Endothelial cell of umbilical vein (primary cell): ENCODE data around the gene FZD7.

Experiments
- CTCF ChIP-seq, 2 donors: IDR thresholded peaks; 1 replicate in 1 of 2; 2 replicates in 1 of 2; pipeline ENCODE4 v1.5.1; 2011; ENCODE audit warnings: low read length in 2 of 2, mild to moderate bottlenecking in 2 of 2, moderate library complexity in 2 of 2, control low read depth in 1 of 2, inconsistent platforms in 1 of 2, low read depth in 1 of 2; ENCODE audit not compliant: insufficient read depth in 1 of 2; ENCODE audit errors: extremely low read depth in 1 of 2
- EZH2 ChIP-seq: IDR thresholded peaks from 2 replicates; pipeline ENCODE4 v1.6.1; 2012; ENCODE audit warnings: borderline replicate concordance, low read depth, mild to moderate bottlenecking, moderate library complexity, low read length, inconsistent platforms; ENCODE audit not compliant: severe bottlenecking
- FOS ChIP-seq: IDR thresholded peaks from 2 replicates; pipeline ENCODE4 v1.6.1; 2011; ENCODE audit warnings: mild to moderate bottlenecking, low read length, moderate library complexity, borderline replicate concordance; ENCODE audit not compliant: insufficient read depth
- GATA2 ChIP-seq: IDR thresholded peaks from 2 replicates; pipeline ENCODE4 v1.7.0; 2011; ENCODE audit warnings: low read depth, mild to moderate bottlenecking, moderate library complexity, mixed read lengths, low read length; ENCODE audit not compliant: insufficient read length, insufficient read depth
- JUN ChIP-seq: IDR thresholded peaks from 2 replicates; pipeline ENCODE4 v1.6.1; 2011; ENCODE audit warnings: borderline replicate concordance, low read depth; ENCODE audit not compliant: insufficient read length, insufficient read depth
- MAX ChIP-seq: IDR thresholded peaks from 2 replicates; pipeline ENCODE4 v1.6.1; 2011; ENCODE audit not compliant: insufficient read depth, insufficient read length
- MYC ChIP-seq: IDR thresholded peaks from one replicate; pipeline ENCODE4 v1.6.1; 2011; ENCODE audit warnings: mild to moderate bottlenecking, low read depth, low read length
- POLR2A ChIP-seq: IDR thresholded peaks from 2 replicates; pipeline ENCODE4 v1.6.1; 2012; ENCODE audit warnings: low read depth, mild to moderate bottlenecking, control low read depth, low read length
- POLR2AphosphoS5 ChIP-seq: IDR thresholded peaks from 2 replicates; pipeline ENCODE4 v1.6.1; 2012; ENCODE audit warnings: low read depth, mild to moderate bottlenecking, control low read depth, low read length, moderate library complexity; ENCODE audit not compliant: insufficient read depth

GRCh38 chr2:202014759-202015211 is 18.9 kb upstream of the FZD7 start:
- TF ChIP-seq CTCF (IDR thresholded peaks at IDR 0.05; ENCODE audit: extremely low read depth in 1 of 2, insufficient read depth in 1 of 2, low read depth in 1 of 2, low read length in 2 of 2) (no peak), POLR2AphosphoS5 (no peak), GATA2 (no peak), POLR2A (no peak), JUN (no peak), EZH2 (no peak), MAX (no peak), FOS (no peak), MYC (no peak)
